Measurements from ENCODE around the gene NEURL1B. TPM values are rescaled to one million over a fixed set of nuclear protein-coding genes. Genes with fewer than 3 reads are reported as not detected.

The NEURL1B gene
- polyA plus RNA-seq, 1 donor (not counting 4 experiments of a cell fraction or from before 2014, with no cell fraction given) = 0.43 TPM

- Histone ChIP-seq H3K79me2 (ENCODE audit: control insufficient read depth, insufficient read depth, low read length) (no peaks in the 10 kb centered on the region), H3K9me3 (ENCODE audit: control insufficient read depth, low read depth, low read length) (no peaks in the 10 kb centered on the region), H3K36me3 (ENCODE audit: control insufficient read depth in 2 of 2, extremely low read depth in 1 of 2, insufficient read depth in 2 of 2, low read length in 2 of 2) (no peaks in the 10 kb centered on the region), H3K9me1 (ENCODE audit: control insufficient read depth, extremely low read depth, insufficient read depth, low read length) (no peaks in the 10 kb centered on the region), H3K9ac (ENCODE audit: control insufficient read depth, extremely low read depth, insufficient read depth, low read length) (no peak overlapping the region), H4K20me1 (ENCODE audit: control insufficient read depth, extremely low read depth, insufficient read depth, low read length) (no peaks in the 10 kb centered on the region), H3K4me3 (ENCODE audit: control insufficient read depth in 2 of 3, extremely low read depth in 1 of 3, insufficient read depth in 2 of 3, low read depth in 1 of 3, low read length in 3 of 3) (no peak overlapping the region), H3K4me1 (ENCODE audit: control insufficient read depth, extremely low read depth, insufficient read depth, low read length) (peaks cover 14% of the 10 kb centered on the region), H3K27me3 (ENCODE audit: control insufficient read depth, extremely low read depth, insufficient read depth, low read length) (no peaks in the 10 kb centered on the region), H3K4me2 (ENCODE audit: control insufficient read depth, extremely low read depth, insufficient read depth, low read depth, low read length) (no peak overlapping the region), H2AFZ (ENCODE audit: control insufficient read depth, low read length) (no peak overlapping the region), H3K27ac (ENCODE audit: control insufficient read depth, insufficient read depth, low read length) (no peak overlapping the region)
- FAIRE-seq (no peak), DNase-seq (ENCODE audit: low read depth, low spot score) (no peak)
- dilution Hi-C loops (cut with MboI; ENCODE audit: extremely low pct_ligation_motif_present, low sequenced_read_pairs) = no loop called here
- TF ChIP-seq EZH2 (IDR thresholded peaks at IDR 0.05; ENCODE audit: low read length) = no peak
- TF ChIP-seq CTCF (optimal IDR thresholded peaks at IDR 0.05 in 1 of 3, IDR thresholded peaks at IDR 0.05 in 1 of 3, conservative IDR thresholded peaks at IDR 0.05 in 1 of 3; ENCODE audit: extremely low read depth in 1 of 3, insufficient read depth in 2 of 3, low read length in 3 of 3) = no peak
Measured at GRCh38 chr5:172662596-172662995, 21.5 kb downstream of the NEURL1B start.

GRCh38 chr5:172664018-172664417 is 23.0 kb downstream of the NEURL1B start:
- Histone ChIP-seq H4K20me1 (ENCODE audit: control insufficient read depth, extremely low read depth, insufficient read depth, low read length) (no peaks in the 10 kb centered on the region), H3K79me2 (ENCODE audit: control insufficient read depth, insufficient read depth, low read length) (no peaks in the 10 kb centered on the region), H3K4me2 (ENCODE audit: control insufficient read depth, extremely low read depth, insufficient read depth, low read depth, low read length) (no peak overlapping the region), H3K27me3 (ENCODE audit: control insufficient read depth, extremely low read depth, insufficient read depth, low read length) (no peaks in the 10 kb centered on the region), H3K4me1 (ENCODE audit: control insufficient read depth, extremely low read depth, insufficient read depth, low read length) (peaks cover 18% of the 10 kb centered on the region), H3K9ac (ENCODE audit: control insufficient read depth, extremely low read depth, insufficient read depth, low read length) (no peak overlapping the region), H3K4me3 (ENCODE audit: control insufficient read depth in 2 of 3, extremely low read depth in 1 of 3, insufficient read depth in 2 of 3, low read depth in 1 of 3, low read length in 3 of 3) (no peak overlapping the region), H3K36me3 (ENCODE audit: control insufficient read depth in 2 of 2, extremely low read depth in 1 of 2, insufficient read depth in 2 of 2, low read length in 2 of 2) (no peaks in the 10 kb centered on the region), H3K27ac (ENCODE audit: control insufficient read depth, insufficient read depth, low read length) (no peak overlapping the region), H2AFZ (ENCODE audit: control insufficient read depth, low read length) (no peak overlapping the region), H3K9me3 (ENCODE audit: control insufficient read depth, low read depth, low read length) (no peaks in the 10 kb centered on the region), H3K9me1 (ENCODE audit: control insufficient read depth, extremely low read depth, insufficient read depth, low read length) (no peaks in the 10 kb centered on the region)
- dilution Hi-C loops (cut with MboI; ENCODE audit: extremely low pct_ligation_motif_present, low sequenced_read_pairs) = no loop called here
- no peak for FAIRE-seq
- DNase-seq (ENCODE audit: low read depth, low spot score) = no peak
- no peak for TF ChIP-seq CTCF (optimal IDR thresholded peaks at IDR 0.05 in 1 of 3, IDR thresholded peaks at IDR 0.05 in 1 of 3, conservative IDR thresholded peaks at IDR 0.05 in 1 of 3; ENCODE audit: extremely low read depth in 1 of 3, insufficient read depth in 2 of 3, low read length in 3 of 3)
- TF ChIP-seq EZH2 (IDR thresholded peaks at IDR 0.05; ENCODE audit: low read length) = no peak

All from keratinocyte (primary cell).